Pancreas (tissue), 10 donors: ENCODE data around the gene EGR1. TPM values are rescaled to one million over a fixed set of nuclear protein-coding genes. Genes with fewer than 3 reads are reported as not detected.

ENCODE experiments used
- ATAC-seq, 4 donors: fragments of 200-7000 bp; cut with Tn5 transposase; one replicate each; pipeline versions ENCODE4 v1.8.0 to v1.9.1; 2020; ENCODE audit warnings: mild to moderate bottlenecking in 4 of 4, moderate library complexity in 4 of 4
- DNase-seq, 6 donors: peaks; one replicate each; pipeline ENCODE4 v3.0.0-alpha.2; 2020
- FAIRE-seq: peaks from 2 replicates; lab custom pipeline; 2012; peaks lifted over from hg19 to GRCh38; lab: Jason Lieb, UNC
- H3K27ac ChIP-seq, 4 donors: fragments of 200-600 bp; sonication (generic); 1 replicate in 3 of 4; 2 replicates in 1 of 4; pipeline versions ENCODE4 v1.5.0 to v1.8.0; 2020
- H3K27me3 ChIP-seq, 4 donors: fragments of 200-600 bp; one replicate each; pipeline ENCODE4 v1.8.0; 2021
- H3K36me3 ChIP-seq, 3 donors: fragments of 200-600 bp; sonication (generic) in 1 of 3; one replicate each; pipeline versions ENCODE4 v1.5.0 to v1.8.0; 2020 to 2021
- H3K4me1 ChIP-seq, 3 donors: fragments of 200-600 bp; one replicate each; pipeline ENCODE4 v1.8.0; 2021
- H3K4me3 ChIP-seq, 4 donors: fragments of 200-600 bp; sonication (generic) in 2 of 4; one replicate each; pipeline versions ENCODE4 v1.5.0 to v1.8.0; 2020 to 2021
- H3K9me3 ChIP-seq, 4 donors: fragments of 200-600 bp; one replicate each; pipeline ENCODE4 v1.8.0; 2021
- CTCF ChIP-seq, 4 donors: fragments of 200-600 bp; sonication (generic) in 3 of 4; IDR thresholded peaks; one replicate each; pipeline versions ENCODE4 v1.5.0 to v1.8.0; 2021; ENCODE audit warnings: antibody characterized with exemption in 4 of 4
- WGBS, 2 donors: extraction: QIAGEN DNeasy Blood & Tissue Kit; methylation state at CpG; one replicate each; pipeline ENCODE4 v1.1.7; 2013; 5-methylcytosine and 5-hydroxymethylcytosine counted together
- intact Hi-C, 3 donors: fragments of 100-400 bp; cut with DNase I; formaldehyde crosslinking; loops; one replicate each; pipeline versions ENCODE4 v1.11.1 to v1.14.2; 2022
- polyA plus RNA-seq, 2 donors: library from polyadenylated mRNA; stranded (reverse); fragments of 200-250 nt; gene quantifications; one replicate each; pipeline ENCODE4 v1.2.3, GENCODE V29; 2013
- total RNA-seq, 6 donors: library from RNA; stranded (reverse); fragmentation: NEBNext Ultra II Directional in 4 of 6; extraction: Animal tissue kit (Norgen Biotek cat#: 25700) in 4 of 6; gene quantifications; one replicate each; pipeline versions ENCODE4 v1.2.1 to v1.2.4, GENCODE V29; 2021 to 2023
- donor health status: healthy with polysubstance abuse.
- donor health status: DM: no; HTN: no; CAD: no; lungs with moderate emphysema.
- donor health status: DM: no; HTN: no; CAD: no.
- donor health status: control.
- donor health status: control.
- donor health status: Bipolar disorder and iron deficiency.
- donor health status: DM: yes; HTN: yes; CAD: no.
- donor health status: DM: no; HTN: no; CAD: no.
- donor health status: DM: no; HTN: no; CAD: no.
- donor health status: DM: yes; HTN: yes; CAD: no.

The EGR1 gene
- total and polyA plus RNA-seq, 8 donors: 16.4 to 120 (median 31.0) TPM

GRCh38 chr5:138448070-138448469, 17.2 kb upstream of the EGR1 start:
- no peak overlapping the region for H3K27ac ChIP-seq
- DNase-seq (peak in 1 of 6 donors; percentile 47), FAIRE-seq (no peak), ATAC-seq (no peak)
- H3K4me3 ChIP-seq: no peak overlapping the region
- H3K4me1 ChIP-seq: no peaks in the 10 kb centered on the region
- no peaks in the 10 kb centered on the region for H3K27me3 ChIP-seq
- 74 to 89% methylated on average over 6 of the region's 6 CpGs for WGBS, 2 donors
- no peaks in the 10 kb centered on the region for H3K36me3 ChIP-seq
- TF ChIP-seq CTCF (IDR thresholded peaks at IDR 0.05): no peak
- H3K9me3 ChIP-seq: no peaks in the 10 kb centered on the region
- intact Hi-C loops: loop anchor here in 1 of 3 donors (5.0 kb wide), 1 partner anchor 54 kb away; no protein-coding TSS in a partner anchor

GRCh38 chr5:138448481-138449398, 16.5 kb upstream of the EGR1 start:
- no peak for TF ChIP-seq CTCF (IDR thresholded peaks at IDR 0.05)
- intact Hi-C loops: loop anchor here in 1 of 3 donors (5.0 kb wide), 1 partner anchor 54 kb away; no protein-coding TSS in a partner anchor
- Histone ChIP-seq H3K9me3 (no peaks in the 10 kb centered on the region), H3K4me1 (no peaks in the 10 kb centered on the region), H3K27ac (no peak overlapping the region), H3K27me3 (no peaks in the 10 kb centered on the region), H3K36me3 (no peaks in the 10 kb centered on the region), H3K4me3 (no peak overlapping the region)
- peak in 2 of 4 donors; percentile 15 to 29 for ATAC-seq
- WGBS, 2 donors: 65 to 79% methylated on average over 7 to 9 of the region's 9 CpGs
- no peak for FAIRE-seq
- peak in 1 of 6 donors; percentile 34 for DNase-seq

- Histone ChIP-seq H3K27ac (no peak overlapping the region), H3K4me1 (no peaks in the 10 kb centered on the region), H3K36me3 (no peaks in the 10 kb centered on the region), H3K4me3 (no peak overlapping the region), H3K9me3 (no peaks in the 10 kb centered on the region), H3K27me3 (no peaks in the 10 kb centered on the region)
- WGBS, 2 donors: 16 to 23% methylated on average over 14 to 22 of the region's 22 CpGs
- peak; percentile 90 to 95 (median 94) for TF ChIP-seq CTCF (IDR thresholded peaks at IDR 0.05)
- peak; percentile 76 to 97 (median 90) for DNase-seq
- intact Hi-C loops: loop anchor here (5.0 to 10.0 kb wide), 3 partner anchors 53 to 105 kb away; no protein-coding TSS in a partner anchor
- no peak for FAIRE-seq
- peak; percentile 94 to 99 (median 96) for ATAC-seq
Measured at GRCh38 chr5:138449501-138450239, 15.6 kb upstream of the EGR1 start.

- H3K4me3 ChIP-seq: no peak overlapping the region
- intact Hi-C loops: loop anchor here (5.0 to 10.0 kb wide), 3 partner anchors 51 to 104 kb away; no protein-coding TSS in a partner anchor
- TF ChIP-seq CTCF (IDR thresholded peaks at IDR 0.05): no peak
- no peaks in the 10 kb centered on the region for H3K4me1 ChIP-seq
- DNase-seq (peak in 1 of 6 donors; percentile 29), FAIRE-seq (no peak), ATAC-seq (no peak)
- no peaks in the 10 kb centered on the region for H3K27me3 ChIP-seq
- H3K9me3 ChIP-seq: no peaks in the 10 kb centered on the region
- H3K27ac ChIP-seq: no peak overlapping the region
- 87 to 88% methylated on average over 5 of the region's 5 CpGs for WGBS, 2 donors
- no peaks in the 10 kb centered on the region for H3K36me3 ChIP-seq
Measured at GRCh38 chr5:138450971-138451370, 14.3 kb upstream of the EGR1 start.
